Measurements from ENCODE around the gene CYSTM1. TPM values are rescaled to one million over a fixed set of nuclear protein-coding genes. Genes with fewer than 3 reads are reported as not detected.
A peak's percentile ranks its signal among the peaks of the same experiment; 100 is the strongest.

CYSTM1 gene
- total and polyA plus RNA-seq, 3 experiments from 2014 or later, result 11.1 to 17.3 (median 13.9) TPM

GRCh38 chr5:140267201-140267540 lies 92.2 kb downstream of the CYSTM1 start:
- ChIA-PET CTCF (no interaction called here), POLR2A (no interaction called here)
- H3K27me3 ChIP-seq (ENCODE audit: insufficient read depth, low read length, poor library complexity, severe bottlenecking), result no peaks in the 10 kb centered on the region
- Mint-ChIP-seq H3K4me1 (peaks cover 20 to 33% (median 30%) of the 10 kb centered on the region in 3 donors), H3K9me3 (no peaks in the 10 kb centered on the region), H3K36me3 (peaks cover 0 to 15% (median 7%) of the 10 kb centered on the region in 3 donors), H3K27ac (peak overlapping the region in 4 of 8 donors; percentile 52 to 67 (median 64)), H3K27me3 (no peaks in the 10 kb centered on the region), H3K4me3 (no peak overlapping the region)
- H3K27ac ChIP-seq (ENCODE audit: low read depth, low read length), result no peak overlapping the region
- peaks cover 28% of the 10 kb centered on the region for H3K4me1 ChIP-seq (ENCODE audit: insufficient read depth, low read length)
- no peak overlapping the region for H3K4me3 ChIP-seq (ENCODE audit: low read length)
- no peaks in the 10 kb centered on the region for H3K9me3 ChIP-seq (ENCODE audit: low read length)
- no peak for DNase-seq
- no peaks in the 10 kb centered on the region for H3K36me3 ChIP-seq (ENCODE audit: insufficient read depth, low read length)

DNA sequence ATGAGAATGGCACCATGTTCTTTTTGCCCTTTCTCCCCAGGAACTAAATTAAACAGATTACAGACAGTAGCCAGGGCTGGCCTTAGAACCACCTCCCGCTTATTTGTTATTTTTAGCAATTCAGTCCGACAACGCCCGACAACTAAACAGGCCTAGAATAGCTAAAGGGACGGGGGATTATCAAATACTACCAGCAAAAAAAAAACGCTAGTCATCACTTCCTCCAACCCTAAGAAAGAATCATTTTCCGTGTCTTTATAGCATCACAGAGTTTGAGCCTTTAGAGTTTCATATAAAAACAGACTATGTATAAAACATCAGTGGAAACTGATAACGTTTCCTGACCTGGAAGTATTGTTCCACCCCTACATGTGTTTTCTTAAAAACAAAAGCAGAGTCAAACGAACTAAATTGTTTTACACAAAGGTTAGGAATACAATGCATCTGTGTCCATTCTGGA lies 92.6 kb downstream of the CYSTM1 start:
- H3K27ac ChIP-seq (ENCODE audit: low read depth, low read length), result no peak overlapping the region
- CTCF ChIA-PET, result no interaction called here
- Mint-ChIP-seq H3K27me3 (no peaks in the 10 kb centered on the region), H3K4me1 (peaks cover 20 to 29% (median 26%) of the 10 kb centered on the region in 3 donors), H3K36me3 (peaks cover 0 to 11% (median 5%) of the 10 kb centered on the region in 3 donors), H3K9me3 (no peaks in the 10 kb centered on the region), H3K27ac (peak overlapping the region in 4 of 8 donors; percentile 9 to 66 (median 48)), H3K4me3 (peak overlapping the region in 1 of 7 donors; percentile 20)
- POLR2A ChIA-PET, result no interaction called here
- H3K27me3 ChIP-seq (ENCODE audit: insufficient read depth, low read length, poor library complexity, severe bottlenecking), result no peaks in the 10 kb centered on the region
- DNase-seq, result no peak
- no peak overlapping the region for H3K4me3 ChIP-seq (ENCODE audit: low read length)
- H3K4me1 ChIP-seq (ENCODE audit: insufficient read depth, low read length), result peaks cover 28% of the 10 kb centered on the region
- H3K9me3 ChIP-seq (ENCODE audit: low read length), result no peaks in the 10 kb centered on the region
- no peaks in the 10 kb centered on the region for H3K36me3 ChIP-seq (ENCODE audit: insufficient read depth, low read length)

DNA sequence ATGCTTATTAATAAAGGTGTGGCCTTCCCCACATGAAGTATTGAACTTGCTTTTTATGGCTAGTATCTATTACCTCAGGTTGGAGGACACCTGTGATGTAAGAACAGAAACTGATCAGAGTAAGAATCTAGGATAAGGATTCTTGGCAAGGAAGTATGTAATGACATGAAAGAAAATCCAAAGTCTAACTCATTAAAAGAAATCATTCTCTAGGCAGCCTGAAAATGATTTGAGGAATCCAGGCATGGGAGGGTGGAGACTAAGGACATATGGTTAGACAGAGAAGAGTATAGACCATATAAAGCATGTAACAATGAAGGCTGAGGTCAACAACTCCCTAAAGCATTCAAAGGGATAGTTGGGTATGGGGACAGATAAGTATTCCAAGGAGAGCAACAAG lies 95.0 kb downstream of the CYSTM1 start:
- Mint-ChIP-seq H3K4me1 (peaks cover 26 to 30% (median 28%) of the 10 kb centered on the region in 3 donors), H3K27me3 (no peaks in the 10 kb centered on the region), H3K4me3 (no peak overlapping the region), H3K27ac (no peak overlapping the region), H3K9me3 (no peaks in the 10 kb centered on the region), H3K36me3 (peaks cover 0 to 19% (median 7%) of the 10 kb centered on the region in 3 donors)
- no peak for DNase-seq
- Histone ChIP-seq H3K27ac (ENCODE audit: low read depth, low read length) (no peak overlapping the region), H3K9me3 (ENCODE audit: low read length) (no peaks in the 10 kb centered on the region), H3K4me3 (ENCODE audit: low read length) (no peak overlapping the region), H3K36me3 (ENCODE audit: insufficient read depth, low read length) (no peaks in the 10 kb centered on the region), H3K27me3 (ENCODE audit: insufficient read depth, low read length, poor library complexity, severe bottlenecking) (no peaks in the 10 kb centered on the region), H3K4me1 (ENCODE audit: insufficient read depth, low read length) (peaks cover 25% of the 10 kb centered on the region)
- ChIA-PET CTCF (no interaction called here), POLR2A (no interaction called here)

DNA sequence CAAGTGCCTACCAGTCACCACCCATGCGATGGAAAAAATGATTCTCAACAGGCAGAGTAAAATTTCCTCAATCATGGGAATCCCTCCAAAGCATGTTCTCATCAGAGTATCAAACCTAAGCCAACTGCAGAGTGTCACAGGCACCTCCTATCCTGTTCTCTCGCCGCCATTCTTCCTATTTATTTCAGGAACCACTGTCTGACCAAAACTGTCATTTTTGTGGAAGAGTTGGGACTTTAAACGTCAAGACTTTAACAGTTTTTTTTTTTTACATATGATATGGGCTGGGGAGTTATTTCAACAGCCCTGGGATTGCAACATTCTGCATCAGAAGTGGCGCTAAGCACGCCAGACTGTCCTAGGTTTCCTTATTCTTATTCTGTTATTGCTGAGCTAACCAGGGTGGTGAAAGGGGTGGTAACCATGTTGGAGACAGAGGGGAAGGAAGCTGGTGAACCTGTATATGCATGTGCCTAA lies 98.5 kb downstream of the CYSTM1 start:
- Mint-ChIP-seq H3K27me3 (no peaks in the 10 kb centered on the region), H3K36me3 (peaks cover 1 to 33% (median 18%) of the 10 kb centered on the region in 3 donors), H3K4me3 (no peak overlapping the region), H3K4me1 (peaks cover 1 to 18% (median 10%) of the 10 kb centered on the region in 3 donors), H3K27ac (peak overlapping the region in 1 of 8 donors; percentile 17), H3K9me3 (no peaks in the 10 kb centered on the region)
- ChIA-PET CTCF (no interaction called here), POLR2A (no interaction called here)
- Histone ChIP-seq H3K9me3 (ENCODE audit: low read length) (no peaks in the 10 kb centered on the region), H3K4me3 (ENCODE audit: low read length) (no peak overlapping the region), H3K27ac (ENCODE audit: low read depth, low read length) (no peak overlapping the region), H3K36me3 (ENCODE audit: insufficient read depth, low read length) (no peaks in the 10 kb centered on the region), H3K27me3 (ENCODE audit: insufficient read depth, low read length, poor library complexity, severe bottlenecking) (no peaks in the 10 kb centered on the region), H3K4me1 (ENCODE audit: insufficient read depth, low read length) (no peaks in the 10 kb centered on the region)
- DNase-seq, result no peak

- H3K27me3 ChIP-seq (ENCODE audit: insufficient read depth, low read length, poor library complexity, severe bottlenecking), result no peaks in the 10 kb centered on the region
- no peaks in the 10 kb centered on the region for H3K9me3 Mint-ChIP-seq
- H3K27ac Mint-ChIP-seq, result no peak overlapping the region
- no peaks in the 10 kb centered on the region for H3K36me3 ChIP-seq (ENCODE audit: insufficient read depth, low read length)
- no peaks in the 10 kb centered on the region for H3K4me1 ChIP-seq (ENCODE audit: insufficient read depth, low read length)
- no peaks in the 10 kb centered on the region for H3K27me3 Mint-ChIP-seq
- H3K4me1 Mint-ChIP-seq, result peaks cover 0 to 18% (median 10%) of the 10 kb centered on the region in 3 donors
- H3K4me3 Mint-ChIP-seq, result no peak overlapping the region
- no peak overlapping the region for H3K4me3 ChIP-seq (ENCODE audit: low read length)
- ChIA-PET CTCF (no interaction called here), POLR2A (no interaction called here)
- no peaks in the 10 kb centered on the region for H3K9me3 ChIP-seq (ENCODE audit: low read length)
- no peak overlapping the region for H3K27ac ChIP-seq (ENCODE audit: low read depth, low read length)
- DNase-seq, result no peak
- peaks cover 4 to 40% (median 18%) of the 10 kb centered on the region in 3 donors for H3K36me3 Mint-ChIP-seq
Observed at GRCh38 chr5:140275837-140276236, 100.8 kb downstream of the CYSTM1 start.

GRCh38 chr5:140282266-140282665 lies 107.3 kb downstream of the CYSTM1 start:
- H3K9me3 Mint-ChIP-seq, result no peaks in the 10 kb centered on the region
- H3K4me3 Mint-ChIP-seq, result no peak overlapping the region
- no peak overlapping the region for H3K27ac Mint-ChIP-seq
- Histone ChIP-seq H3K4me3 (ENCODE audit: low read length) (no peak overlapping the region), H3K9me3 (ENCODE audit: low read length) (no peaks in the 10 kb centered on the region), H3K27me3 (ENCODE audit: insufficient read depth, low read length, poor library complexity, severe bottlenecking) (no peaks in the 10 kb centered on the region), H3K36me3 (ENCODE audit: insufficient read depth, low read length) (no peaks in the 10 kb centered on the region), H3K27ac (ENCODE audit: low read depth, low read length) (no peak overlapping the region), H3K4me1 (ENCODE audit: insufficient read depth, low read length) (no peaks in the 10 kb centered on the region)
- ChIA-PET CTCF (no interaction called here), POLR2A (no interaction called here)
- H3K27me3 Mint-ChIP-seq, result no peaks in the 10 kb centered on the region
- peaks cover 4 to 23% (median 17%) of the 10 kb centered on the region in 3 donors for H3K4me1 Mint-ChIP-seq
- no peak for DNase-seq
- peaks cover 4 to 25% (median 6%) of the 10 kb centered on the region in 3 donors for H3K36me3 Mint-ChIP-seq

DNA sequence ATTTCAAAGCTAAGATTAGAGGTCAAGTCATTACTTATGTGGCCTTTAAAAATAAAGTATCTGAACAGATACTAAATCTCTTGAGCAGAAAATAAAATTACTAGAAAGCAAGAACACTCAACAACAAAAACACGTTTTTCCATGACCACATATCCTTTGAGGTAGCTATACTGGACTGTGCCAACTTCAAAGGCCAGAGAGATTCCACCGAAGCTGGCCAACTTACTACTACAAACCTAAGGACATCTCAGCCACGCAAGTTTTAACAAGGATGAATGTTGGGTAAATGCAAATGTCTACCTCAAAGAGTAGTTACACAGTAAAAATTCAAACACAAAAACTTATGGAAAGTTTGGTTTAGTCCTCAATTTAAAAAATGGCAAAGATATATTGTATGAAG lies 109.0 kb downstream of the CYSTM1 start:
- Histone ChIP-seq H3K4me3 (ENCODE audit: low read length) (no peak overlapping the region), H3K9me3 (ENCODE audit: low read length) (no peaks in the 10 kb centered on the region), H3K36me3 (ENCODE audit: insufficient read depth, low read length) (no peaks in the 10 kb centered on the region), H3K27ac (ENCODE audit: low read depth, low read length) (no peak overlapping the region), H3K27me3 (ENCODE audit: insufficient read depth, low read length, poor library complexity, severe bottlenecking) (no peaks in the 10 kb centered on the region), H3K4me1 (ENCODE audit: insufficient read depth, low read length) (no peaks in the 10 kb centered on the region)
- H3K4me3 Mint-ChIP-seq, result no peak overlapping the region
- DNase-seq, result no peak
- no peak overlapping the region for H3K27ac Mint-ChIP-seq
- ChIA-PET POLR2A (no interaction called here), CTCF (no interaction called here)
- no peaks in the 10 kb centered on the region for H3K27me3 Mint-ChIP-seq
- H3K36me3 Mint-ChIP-seq, result peaks cover 0 to 18% (median 1%) of the 10 kb centered on the region in 3 donors
- no peaks in the 10 kb centered on the region for H3K9me3 Mint-ChIP-seq
- peaks cover 10 to 33% (median 26%) of the 10 kb centered on the region in 3 donors for H3K4me1 Mint-ChIP-seq

DNA sequence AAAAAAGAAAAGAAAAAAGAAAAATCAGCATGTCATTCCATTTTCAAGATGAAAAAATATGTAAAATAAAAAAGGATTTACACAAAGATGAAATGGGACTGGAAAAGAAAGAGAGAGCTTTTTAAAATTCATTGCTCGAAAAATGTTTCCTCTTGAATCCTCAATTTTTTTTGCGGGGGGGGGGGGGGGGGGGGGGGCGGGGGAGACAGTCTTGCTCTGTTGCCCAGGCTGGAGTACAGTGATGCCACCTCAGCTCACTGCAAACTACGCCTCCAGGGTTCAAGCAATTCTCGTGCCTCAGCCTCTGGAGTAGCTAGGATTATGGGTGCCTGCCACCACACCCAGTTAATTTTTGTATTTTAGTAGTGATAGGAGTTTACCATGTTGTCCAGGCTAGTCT lies 111.4 kb downstream of the CYSTM1 start:
- Histone ChIP-seq H3K4me3 (ENCODE audit: low read length) (no peak overlapping the region), H3K4me1 (ENCODE audit: insufficient read depth, low read length) (no peaks in the 10 kb centered on the region), H3K36me3 (ENCODE audit: insufficient read depth, low read length) (no peaks in the 10 kb centered on the region), H3K27ac (ENCODE audit: low read depth, low read length) (no peak overlapping the region), H3K27me3 (ENCODE audit: insufficient read depth, low read length, poor library complexity, severe bottlenecking) (no peaks in the 10 kb centered on the region), H3K9me3 (ENCODE audit: low read length) (no peaks in the 10 kb centered on the region)
- H3K9me3 Mint-ChIP-seq, result no peaks in the 10 kb centered on the region
- H3K4me1 Mint-ChIP-seq, result peaks cover 21 to 49% (median 38%) of the 10 kb centered on the region in 3 donors
- H3K27me3 Mint-ChIP-seq, result no peaks in the 10 kb centered on the region
- ChIA-PET CTCF (no interaction called here), POLR2A (no interaction called here)
- H3K4me3 Mint-ChIP-seq, result no peak overlapping the region
- peaks cover 0 to 10% (median 4%) of the 10 kb centered on the region in 3 donors for H3K36me3 Mint-ChIP-seq
- DNase-seq, result no peak
- H3K27ac Mint-ChIP-seq, result peak overlapping the region in 1 of 8 donors; percentile 12

All from CD8-positive, alpha-beta memory T cell (primary cell).